A549 (cell line): ENCODE results near the gene PREX1. TPM values are rescaled to one million over a fixed set of nuclear protein-coding genes. Genes with fewer than 3 reads are reported as not detected.

Experiments
- ATAC-seq, 2 experiments: fragments of 200-7000 bp in 1 of 2; fragments of >200 bp in 1 of 2; cut with Nextera tagmentation in 1 of 2; cut with Tn5 transposase in 1 of 2; 3 replicates each; pipeline versions ENCODE4 v1.8.0 to v1.9.1; 2018 to 2020; ENCODE audit warnings: mild to moderate bottlenecking in 1 of 2, moderate library complexity in 1 of 2
- CTCF ChIA-PET: fragments of 300-600 bp; sonication (Branson Sonifier 250); formaldehyde crosslinking; extraction: SDS; loops from one replicate; lab custom pipeline; 2021; ENCODE audit warnings: antibody characterized with exemption, inconsistent platforms; lab: Yijun Ruan, JAX
- POLR2A ChIA-PET: fragments of 350-600 bp; formaldehyde crosslinking; extraction: SDS; loops from one replicate; lab custom pipeline; 2021; ENCODE audit warnings: antibody characterized with exemption, inconsistent platforms; lab: Yijun Ruan, JAX
- DNase-seq, 2 experiments: peaks; one replicate each; pipeline versions ENCODE4 v3.0.0 to v3.0.0-alpha.2; 2011 to 2016; ENCODE audit warnings: low read depth in 1 of 2, low spot score in 1 of 2
- FAIRE-seq: peaks from 2 replicates; lab custom pipeline; 2011; peaks lifted over from hg19 to GRCh38; lab: Jason Lieb, UNC
- H3K27ac ChIP-seq, 2 experiments: fragments of >200 bp; sonication (Bioruptor Twin); formaldehyde crosslinking; 3 replicates each; pipeline ENCODE4 v1.5.1; 2016 to 2017
- H3K4me1 ChIP-seq: fragments of >200 bp; sonication (Bioruptor Twin); formaldehyde crosslinking; 3 replicates; pipeline ENCODE4 v1.6.1; 2016
- H3K4me2 ChIP-seq: fragments of >200 bp; sonication (Bioruptor Twin); formaldehyde crosslinking; 3 replicates; pipeline ENCODE4 v1.6.1; 2016
- H3K4me3 ChIP-seq: fragments of >200 bp; sonication (Bioruptor Twin); formaldehyde crosslinking; 3 replicates; pipeline ENCODE4 v1.5.1; 2016
- H3K9me3 ChIP-seq: fragments of >200 bp; sonication (Bioruptor Twin); formaldehyde crosslinking; 3 replicates; pipeline ENCODE4 v1.6.1; 2016
- CBX2 ChIP-seq: fragments of 200-600 bp; sonication (generic); IDR thresholded peaks from 2 replicates; pipeline ENCODE4 v1.6.1; 2016; ENCODE audit warnings: low read depth, mild to moderate bottlenecking, borderline replicate concordance
- CEBPB ChIP-seq, 2 experiments: fragments of >200 bp in 1 of 2; sonication (Bioruptor Twin) in 1 of 2; formaldehyde crosslinking in 1 of 2; IDR thresholded peaks; 2 replicates each; pipeline ENCODE4 v1.6.1; 2012 to 2016
- HEYL ChIP-seq: fragments of 250-450 bp; sonication (Bioruptor Pico); IDR thresholded peaks from 2 replicates; pipeline ENCODE4 v1.8.0; 2021; ENCODE audit warnings: mild to moderate bottlenecking, moderate library complexity
- KDM1A ChIP-seq: fragments of 200-600 bp; sonication (generic); IDR thresholded peaks from 2 replicates; pipeline ENCODE4 v1.6.1; 2016; ENCODE audit warnings: low read depth, mild to moderate bottlenecking
- POLR2A ChIP-seq: IDR thresholded peaks from 2 replicates; pipeline ENCODE4 v1.6.1; 2012; ENCODE audit warnings: mild to moderate bottlenecking, low read length
- POLR2AphosphoS2 ChIP-seq: conservative IDR thresholded peaks from 2 replicates; pipeline ENCODE4 v1.6.1; 2012; ENCODE audit warnings: low read length, improper control_type of control experiment, inconsistent platforms
- RAD21 ChIP-seq, 2 experiments: fragments of >200 bp in 1 of 2; sonication (Bioruptor Twin) in 1 of 2; formaldehyde crosslinking in 1 of 2; IDR thresholded peaks in 1 of 2; conservative IDR thresholded peaks in 1 of 2; 2 replicates in 1 of 2; 3 replicates in 1 of 2; pipeline ENCODE4 v1.6.1; 2012 to 2018; ENCODE audit warnings: inconsistent platforms in 1 of 2
- ZFP36 ChIP-seq: fragments of 450-650 bp; IDR thresholded peaks from 2 replicates; pipeline ENCODE4 v1.6.1; 2014; ENCODE audit warnings: borderline replicate concordance; ENCODE audit not compliant: partially characterized antibody
- ZNF302 ChIP-seq: fragments of 250-450 bp; sonication (Bioruptor Pico); IDR thresholded peaks from 2 replicates; pipeline ENCODE4 v1.9.0; 2021; ENCODE audit warnings: inconsistent platforms, mild to moderate bottlenecking, moderate library complexity
- WGBS: methylation state at CpG from one replicate; pipeline ENCODE4 v1.1.6; 2017; ENCODE audit errors: missing lambda C conversion rate; 5-methylcytosine and 5-hydroxymethylcytosine counted together
- polyA plus RNA-seq, 4 experiments: library from polyadenylated mRNA; depleted of rRNA in 3 of 4; stranded (reverse); fragments of >200 nt; fragmentation: RNase III in 1 of 4; extraction: RNeasy Plus Mini Kit Qiagen cat#74134 plus additional on column Dnase treatment in 1 of 4; gene quantifications; 2 replicates in 3 of 4; 3 replicates in 1 of 4; pipeline ENCODE4 v1.2.3, GENCODE V29; 2011 to 2017
- TF ChIP-seq, protein P1 (sequence below): fragments of 200-600 bp; sonication (generic); IDR thresholded peaks from 2 replicates; pipeline ENCODE4 v1.6.1; 2016; ENCODE audit warnings: antibody characterized with exemption, mild to moderate bottlenecking, moderate library complexity
- TF ChIP-seq, protein P2 (sequence below): IDR thresholded peaks from 2 replicates; pipeline ENCODE4 v1.6.1; 2012

The PREX1 gene
- polyA plus RNA-seq, 2 of the 4 experiments (the other 2 are of a cell fraction), result 3.6 to 4.2 TPM

DNA sequence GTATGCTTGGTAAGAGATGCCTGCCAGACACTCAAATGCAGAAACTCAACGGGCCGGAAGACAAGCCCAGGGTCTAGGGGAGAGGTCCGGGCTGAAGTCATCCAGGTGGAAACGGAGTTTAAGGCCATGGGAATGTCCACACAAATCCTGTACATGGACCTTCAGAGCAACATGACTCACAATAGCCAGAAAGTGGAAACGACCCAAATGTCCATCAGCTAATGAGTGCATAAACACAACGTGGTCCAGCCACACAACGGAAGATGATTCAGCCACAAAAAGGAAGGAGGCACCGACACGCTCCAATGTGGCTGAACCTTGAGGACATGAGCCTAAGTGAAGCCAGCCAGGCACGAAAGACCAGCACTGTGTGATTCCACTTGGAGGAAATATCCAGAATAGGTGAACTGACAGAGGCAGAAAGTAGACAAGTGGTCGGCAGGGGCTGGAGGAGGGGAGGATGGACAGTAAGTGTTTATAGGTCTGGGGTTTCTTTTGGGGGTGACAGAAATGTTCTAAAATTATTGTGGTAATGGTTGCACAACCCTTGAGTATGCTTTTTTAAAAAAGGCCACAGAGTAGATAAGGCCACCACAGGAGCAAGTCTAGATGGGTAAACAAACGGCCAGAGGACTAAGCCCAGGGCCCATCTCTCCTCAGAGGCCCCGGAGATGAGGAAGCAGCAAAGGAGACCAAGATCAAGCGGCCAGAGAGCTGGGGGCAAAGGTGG lies 105.6 kb downstream of the PREX1 start:
- no peak overlapping the region for H3K4me3 ChIP-seq
- FAIRE-seq, result no peak
- DNase-seq, result no peak
- peak overlapping the region; percentile 62 for H3K4me2 ChIP-seq
- no peak overlapping the region for H3K27ac ChIP-seq
- no peaks in the 10 kb centered on the region for H3K9me3 ChIP-seq
- ATAC-seq, result no peak
- ChIA-PET POLR2A (no interaction called here), CTCF (interaction anchor here (1.6 to 1.9 kb wide), 2 partner anchors 65 to 183 kb away, joined by 4 to 5 read pairs; no protein-coding TSS in a partner anchor)
- TF ChIP-seq POLR2A (no peak), RAD21 (conservative IDR thresholded peaks at IDR 0.05 in 1 of 2, IDR thresholded peaks at IDR 0.05 in 1 of 2) (no peak), ZFP36 (no peak), CEBPB (IDR thresholded peaks at IDR 0.05) (no peak), ZNF302 (CRISPR knock-in tag) (no peak), POLR2AphosphoS2 (no peak), HEYL (CRISPR knock-in tag) (no peak), CBX2 (no peak)
- TF ChIP-seq, protein P1, sequence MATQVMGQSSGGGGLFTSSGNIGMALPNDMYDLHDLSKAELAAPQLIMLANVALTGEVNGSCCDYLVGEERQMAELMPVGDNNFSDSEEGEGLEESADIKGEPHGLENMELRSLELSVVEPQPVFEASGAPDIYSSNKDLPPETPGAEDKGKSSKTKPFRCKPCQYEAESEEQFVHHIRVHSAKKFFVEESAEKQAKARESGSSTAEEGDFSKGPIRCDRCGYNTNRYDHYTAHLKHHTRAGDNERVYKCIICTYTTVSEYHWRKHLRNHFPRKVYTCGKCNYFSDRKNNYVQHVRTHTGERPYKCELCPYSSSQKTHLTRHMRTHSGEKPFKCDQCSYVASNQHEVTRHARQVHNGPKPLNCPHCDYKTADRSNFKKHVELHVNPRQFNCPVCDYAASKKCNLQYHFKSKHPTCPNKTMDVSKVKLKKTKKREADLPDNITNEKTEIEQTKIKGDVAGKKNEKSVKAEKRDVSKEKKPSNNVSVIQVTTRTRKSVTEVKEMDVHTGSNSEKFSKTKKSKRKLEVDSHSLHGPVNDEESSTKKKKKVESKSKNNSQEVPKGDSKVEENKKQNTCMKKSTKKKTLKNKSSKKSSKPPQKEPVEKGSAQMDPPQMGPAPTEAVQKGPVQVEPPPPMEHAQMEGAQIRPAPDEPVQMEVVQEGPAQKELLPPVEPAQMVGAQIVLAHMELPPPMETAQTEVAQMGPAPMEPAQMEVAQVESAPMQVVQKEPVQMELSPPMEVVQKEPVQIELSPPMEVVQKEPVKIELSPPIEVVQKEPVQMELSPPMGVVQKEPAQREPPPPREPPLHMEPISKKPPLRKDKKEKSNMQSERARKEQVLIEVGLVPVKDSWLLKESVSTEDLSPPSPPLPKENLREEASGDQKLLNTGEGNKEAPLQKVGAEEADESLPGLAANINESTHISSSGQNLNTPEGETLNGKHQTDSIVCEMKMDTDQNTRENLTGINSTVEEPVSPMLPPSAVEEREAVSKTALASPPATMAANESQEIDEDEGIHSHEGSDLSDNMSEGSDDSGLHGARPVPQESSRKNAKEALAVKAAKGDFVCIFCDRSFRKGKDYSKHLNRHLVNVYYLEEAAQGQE, result no peak
- TF ChIP-seq, protein P2, sequence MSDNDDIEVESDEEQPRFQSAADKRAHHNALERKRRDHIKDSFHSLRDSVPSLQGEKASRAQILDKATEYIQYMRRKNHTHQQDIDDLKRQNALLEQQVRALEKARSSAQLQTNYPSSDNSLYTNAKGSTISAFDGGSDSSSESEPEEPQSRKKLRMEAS, result no peak
- H3K4me1 ChIP-seq, result peaks cover 25% of the 10 kb centered on the region
- 82% methylated on average over 14 of the region's 14 CpGs for WGBS

DNA sequence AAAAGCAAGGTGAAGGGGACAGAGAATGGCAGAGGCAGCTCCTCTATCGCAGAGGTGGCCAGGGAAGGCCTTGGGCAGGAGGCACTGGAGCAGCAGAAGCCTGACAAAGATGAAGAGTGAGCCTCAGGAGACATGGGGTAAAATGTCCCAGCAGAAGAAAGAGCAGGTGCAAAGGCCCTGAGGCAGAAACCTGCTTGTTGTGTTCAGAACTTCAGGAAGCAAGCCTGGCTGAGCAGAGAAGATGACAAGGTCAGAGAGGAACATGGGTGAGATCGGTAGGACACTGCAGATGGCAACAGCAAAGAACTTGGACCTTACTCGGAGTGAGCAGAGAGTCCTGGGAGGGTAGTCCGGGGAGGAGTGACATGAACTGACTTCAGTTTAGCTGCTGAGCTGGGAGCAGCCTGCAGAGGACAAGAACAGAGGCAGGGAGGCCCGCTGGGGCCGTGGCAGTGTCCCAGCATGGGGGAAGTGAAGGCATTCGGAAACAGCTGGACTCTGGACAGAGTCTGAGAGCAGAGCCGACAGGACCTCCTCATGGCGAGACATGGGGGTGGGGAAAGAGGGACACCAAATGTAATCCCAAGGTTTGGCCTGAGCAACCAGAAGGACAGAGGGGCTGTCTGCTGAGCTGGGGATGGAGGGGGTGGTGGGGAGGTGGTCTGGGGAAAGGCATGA lies 106.3 kb downstream of the PREX1 start:
- H3K4me3 ChIP-seq, result no peak overlapping the region
- CTCF ChIA-PET, result interaction anchor here (1.0 to 1.9 kb wide), 4 partner anchors 9 to 183 kb away, joined by 3 to 5 read pairs (median 4); no protein-coding TSS in a partner anchor
- POLR2A ChIA-PET, result no interaction called here
- H3K4me2 ChIP-seq, result no peak overlapping the region
- FAIRE-seq, result no peak
- TF ChIP-seq KDM1A, result peak; percentile 37; the same call in 1 of the 2 replicates
- TF ChIP-seq, protein P1, result no peak
- H3K9me3 ChIP-seq, result no peaks in the 10 kb centered on the region
- 94% methylated on average over 9 of the region's 9 CpGs for WGBS
- DNase-seq, result no peak
- no peak overlapping the region for H3K27ac ChIP-seq
- peaks cover 25% of the 10 kb centered on the region for H3K4me1 ChIP-seq
- ATAC-seq, result no peak
